Small intestine (tissue), 7 donors: Measurements from ENCODE around the gene GLI1. TPM values are rescaled to one million over a fixed set of nuclear protein-coding genes. Genes with fewer than 3 reads are reported as not detected.
A peak's percentile ranks its signal among the peaks of the same experiment; 100 is the strongest.

ENCODE experiments used
- DNase-seq, 2 donors: peaks; one replicate each; pipeline versions ENCODE4 v3.0.0 to v3.0.0-alpha.2; 2013
- FAIRE-seq: peaks from 2 replicates; lab custom pipeline; 2012; peaks lifted over from hg19 to GRCh38; lab: Jason Lieb, UNC
- H3K27ac ChIP-seq, 3 donors: one replicate each; pipeline ENCODE4 v1.5.1; 2013; ENCODE audit warnings: low read length in 2 of 3, mild to moderate bottlenecking in 2 of 3, control low read depth in 1 of 3, inconsistent platforms in 1 of 3, low read depth in 1 of 3, moderate library complexity in 1 of 3
- H3K27me3 ChIP-seq, 3 donors: one replicate each; pipeline ENCODE4 v1.6.1; 2013; ENCODE audit warnings: low read length in 3 of 3, inconsistent platforms in 1 of 3; ENCODE audit not compliant: control insufficient read depth in 3 of 3, insufficient read depth in 3 of 3
- H3K36me3 ChIP-seq, 3 donors: one replicate each; pipeline ENCODE4 v1.6.1; 2013; ENCODE audit warnings: low read length in 3 of 3, inconsistent platforms in 1 of 3, low read depth in 1 of 3, mild to moderate bottlenecking in 1 of 3, moderate library complexity in 1 of 3; ENCODE audit not compliant: control insufficient read depth in 3 of 3, insufficient read depth in 2 of 3
- H3K4me1 ChIP-seq, 3 donors: one replicate each; pipeline ENCODE4 v1.6.1; 2013; ENCODE audit warnings: low read length in 2 of 3, inconsistent platforms in 1 of 3, low read depth in 1 of 3, mild to moderate bottlenecking in 1 of 3, moderate library complexity in 1 of 3; ENCODE audit not compliant: control insufficient read depth in 3 of 3, insufficient read depth in 2 of 3
- H3K4me3 ChIP-seq, 3 donors: one replicate each; pipeline ENCODE4 v1.5.1; 2013; ENCODE audit warnings: low read length in 3 of 3, control low read depth in 1 of 3, inconsistent platforms in 1 of 3, low read depth in 1 of 3, mild to moderate bottlenecking in 1 of 3, moderate library complexity in 1 of 3
- H3K9me3 ChIP-seq, 2 donors: one replicate each; pipeline ENCODE4 v1.6.1; 2013; ENCODE audit warnings: low read depth in 1 of 2, low read length in 1 of 2; ENCODE audit not compliant: control insufficient read depth in 2 of 2, insufficient read depth in 1 of 2
- WGBS, 3 donors: extraction: QIAGEN DNeasy Blood & Tissue Kit; methylation state at CpG; one replicate each; pipeline ENCODE4 v1.1.7; 2013; 5-methylcytosine and 5-hydroxymethylcytosine counted together
- polyA plus RNA-seq, 4 donors: library from polyadenylated mRNA; stranded (reverse) in 3 of 4; unstranded in 1 of 4; fragments of 200-250 nt in 3 of 4; fragments of 120-200 nt in 1 of 4; gene quantifications; one replicate each; pipeline versions ENCODE4 v1.2.1 to v1.2.3, GENCODE V29; 2013
- donor health status: healthy with polysubstance abuse.
- donor health status: control.
- donor health status: control.
- donor health status: Bipolar disorder and iron deficiency.
- donor health status: healthy.

The GLI1 gene
- polyA plus RNA-seq, 4 donors = 1.5 to 5.5 (median 1.9) TPM; not detected in 1

GRCh38 chr12:57476993-57477709, 17.6 kb downstream of the GLI1 start:
- peaks cover 0 to 17% (median 2%) of the 10 kb centered on the region in 3 donors for H3K4me1 ChIP-seq
- H3K9me3 ChIP-seq = no peaks in the 10 kb centered on the region
- 62 to 83% (median 66%) methylated on average over 14 to 15 of the region's 15 CpGs for WGBS, 3 donors
- H3K36me3 ChIP-seq = peaks cover 0 to 6% (median 0%) of the 10 kb centered on the region in 3 donors
- DNase-seq = no peak
- peaks cover 0 to 59% (median 0%) of the 10 kb centered on the region in 3 donors for H3K27me3 ChIP-seq
- peak overlapping the region; percentile 8 to 48 (median 32) for H3K4me3 ChIP-seq
- H3K27ac ChIP-seq = peak overlapping the region in 1 of 3 donors; percentile 83
- FAIRE-seq = no peak

GRCh38 chr12:57477710-57478681, 18.4 kb downstream of the GLI1 start:
- DNase-seq (no peak), FAIRE-seq (no peak)
- 54 to 65% (median 56%) methylated on average over 10 to 12 of the region's 12 CpGs for WGBS, 3 donors

GRCh38 chr12:57479043-57479375, 19.4 kb downstream of the GLI1 start:
- peak overlapping the region; percentile 3 to 94 (median 69) for H3K27ac ChIP-seq
- peak overlapping the region in 1 of 3 donors; percentile 48 for H3K4me3 ChIP-seq
- WGBS, 3 donors = 59 to 80% (median 77%) methylated on average over 10 of the region's 10 CpGs
- no peak for FAIRE-seq
- DNase-seq = no peak
- H3K36me3 ChIP-seq = peaks cover 0 to 6% (median 0%) of the 10 kb centered on the region in 3 donors
- peaks cover 0 to 56% (median 0%) of the 10 kb centered on the region in 3 donors for H3K27me3 ChIP-seq
- no peaks in the 10 kb centered on the region for H3K9me3 ChIP-seq
- H3K4me1 ChIP-seq = peaks cover 0 to 17% (median 2%) of the 10 kb centered on the region in 3 donors

More at GRCh38 chr12:57477710-57478681, 18.4 kb downstream of the GLI1 start:
- peaks cover 0 to 59% (median 0%) of the 10 kb centered on the region in 3 donors for H3K27me3 ChIP-seq
- H3K27ac ChIP-seq = peak overlapping the region in 2 of 3 donors; percentile 71 to 94
- no peaks in the 10 kb centered on the region for H3K9me3 ChIP-seq
- peaks cover 0 to 17% (median 2%) of the 10 kb centered on the region in 3 donors for H3K4me1 ChIP-seq
- H3K4me3 ChIP-seq = peak overlapping the region in 2 of 3 donors; percentile 32 to 48
- H3K36me3 ChIP-seq = peaks cover 0 to 6% (median 0%) of the 10 kb centered on the region in 3 donors

- Histone ChIP-seq H3K27me3 (peaks cover 0 to 50% (median 0%) of the 10 kb centered on the region in 3 donors), H3K4me1 (peaks cover 0 to 17% (median 2%) of the 10 kb centered on the region in 3 donors), H3K27ac (peak within 1 kb of the TSS; percentile 3 to 94 (median 71)), H3K9me3 (no peaks in the 10 kb centered on the region), H3K36me3 (peaks cover 0 to 4% (median 0%) of the 10 kb centered on the region in 3 donors), H3K4me3 (peak within 1 kb of the TSS in 1 of 3 donors; percentile 48)
- WGBS, 3 donors = 61 to 67% (median 64%) methylated on average over 6 of the region's 6 CpGs
- peak in 1 of 2 donors; percentile 52 for DNase-seq
- FAIRE-seq = no peak
Measured at GRCh38 chr12:57479376-57480115, 20.0 kb downstream of the GLI1 start, which contains the start of gene ARHGAP9. Gene ARHGAP9, minus strand, starts transcription at chr12:57479866. Its CDS starts 460 bp downstream, at chr12:57479406.

- 57 to 81% (median 76%) methylated on average over 1 of the region's 1 CpG for WGBS, 3 donors
- peak overlapping the region in 1 of 3 donors; percentile 15 for H3K27ac ChIP-seq
- no peak for FAIRE-seq
Measured at GRCh38 chr12:57481671-57482070, 22.1 kb downstream of the GLI1 start.

GRCh38 chr12:57483466-57483865, 23.9 kb downstream of the GLI1 start:
- Histone ChIP-seq H3K27ac (no peak overlapping the region), H3K9me3 (no peaks in the 10 kb centered on the region), H3K36me3 (no peaks in the 10 kb centered on the region), H3K4me3 (no peak overlapping the region), H3K27me3 (peaks cover 0 to 16% (median 0%) of the 10 kb centered on the region in 3 donors), H3K4me1 (no peaks in the 10 kb centered on the region)
- no peak for DNase-seq
- 62 to 72% (median 66%) methylated on average over 5 of the region's 5 CpGs for WGBS, 3 donors
- FAIRE-seq = no peak

More at GRCh38 chr12:57481671-57482070, 22.1 kb downstream of the GLI1 start:
- Histone ChIP-seq H3K4me1 (no peaks in the 10 kb centered on the region), H3K4me3 (no peak overlapping the region), H3K9me3 (no peaks in the 10 kb centered on the region), H3K27me3 (peaks cover 0 to 29% (median 0%) of the 10 kb centered on the region in 3 donors), H3K36me3 (no peaks in the 10 kb centered on the region)
- no peak for DNase-seq

GRCh38 chr12:57485695-57486094, 26.1 kb downstream of the GLI1 start:
- Histone ChIP-seq H3K4me1 (peaks cover 0 to 6% (median 0%) of the 10 kb centered on the region in 3 donors), H3K4me3 (no peak overlapping the region), H3K27ac (no peak overlapping the region), H3K27me3 (peaks cover 0 to 8% (median 0%) of the 10 kb centered on the region in 3 donors), H3K36me3 (peaks cover 4 to 14% (median 6%) of the 10 kb centered on the region in 3 donors), H3K9me3 (no peaks in the 10 kb centered on the region)
- no peak for FAIRE-seq
- no peak for DNase-seq
